Measurements from ENCODE around the gene ADA. TPM values are rescaled to one million over a fixed set of nuclear protein-coding genes. Genes with fewer than 3 reads are reported as not detected.

The ADA gene
- polyA plus RNA-seq, 1 donor (not counting 4 experiments of a cell fraction or from before 2014, with no cell fraction given): 21.4 TPM

DNA sequence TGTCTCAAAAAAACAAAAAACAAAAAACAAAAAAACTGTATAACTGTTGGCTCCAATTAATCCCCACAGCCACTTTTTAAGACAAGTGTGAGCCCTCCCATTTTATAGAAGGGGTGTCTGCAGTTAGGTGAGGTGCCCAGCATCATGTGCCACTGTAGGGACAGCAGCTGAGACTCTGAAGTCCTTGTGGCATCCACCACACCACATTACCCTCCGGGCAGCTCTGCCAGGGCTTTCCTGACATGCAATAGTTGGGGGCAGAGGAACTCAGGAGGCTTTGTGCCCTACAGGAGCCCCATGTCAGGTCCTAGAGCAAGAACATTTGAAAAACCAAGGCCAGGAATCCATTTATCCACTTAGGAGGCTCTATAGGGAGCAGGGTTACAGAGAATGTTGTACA lies 51.8 kb downstream of the ADA start:
- Histone ChIP-seq H3K4me1 (ENCODE audit: control insufficient read depth, extremely low read depth, insufficient read depth, low read length) (peaks cover 2% of the 10 kb centered on the region), H3K79me2 (ENCODE audit: control insufficient read depth, insufficient read depth, low read length) (no peaks in the 10 kb centered on the region), H3K27me3 (ENCODE audit: control insufficient read depth, extremely low read depth, insufficient read depth, low read length) (no peaks in the 10 kb centered on the region), H3K9me1 (ENCODE audit: control insufficient read depth, extremely low read depth, insufficient read depth, low read length) (no peaks in the 10 kb centered on the region), H3K9ac (ENCODE audit: control insufficient read depth, extremely low read depth, insufficient read depth, low read length) (no peak overlapping the region), H3K9me3 (ENCODE audit: control insufficient read depth, low read depth, low read length) (no peaks in the 10 kb centered on the region), H3K4me3 (ENCODE audit: control insufficient read depth in 2 of 3, extremely low read depth in 1 of 3, insufficient read depth in 2 of 3, low read depth in 1 of 3, low read length in 3 of 3) (no peak overlapping the region), H3K36me3 (ENCODE audit: control insufficient read depth in 2 of 2, extremely low read depth in 1 of 2, insufficient read depth in 2 of 2, low read length in 2 of 2) (no peaks in the 10 kb centered on the region), H3K27ac (ENCODE audit: control insufficient read depth, insufficient read depth, low read length) (no peak overlapping the region), H4K20me1 (ENCODE audit: control insufficient read depth, extremely low read depth, insufficient read depth, low read length) (no peaks in the 10 kb centered on the region), H3K4me2 (ENCODE audit: control insufficient read depth, extremely low read depth, insufficient read depth, low read depth, low read length) (no peak overlapping the region), H2AFZ (ENCODE audit: control insufficient read depth, low read length) (no peak overlapping the region)
- TF ChIP-seq EZH2 (IDR thresholded peaks at IDR 0.05; ENCODE audit: low read length): no peak
- TF ChIP-seq, protein P1, sequence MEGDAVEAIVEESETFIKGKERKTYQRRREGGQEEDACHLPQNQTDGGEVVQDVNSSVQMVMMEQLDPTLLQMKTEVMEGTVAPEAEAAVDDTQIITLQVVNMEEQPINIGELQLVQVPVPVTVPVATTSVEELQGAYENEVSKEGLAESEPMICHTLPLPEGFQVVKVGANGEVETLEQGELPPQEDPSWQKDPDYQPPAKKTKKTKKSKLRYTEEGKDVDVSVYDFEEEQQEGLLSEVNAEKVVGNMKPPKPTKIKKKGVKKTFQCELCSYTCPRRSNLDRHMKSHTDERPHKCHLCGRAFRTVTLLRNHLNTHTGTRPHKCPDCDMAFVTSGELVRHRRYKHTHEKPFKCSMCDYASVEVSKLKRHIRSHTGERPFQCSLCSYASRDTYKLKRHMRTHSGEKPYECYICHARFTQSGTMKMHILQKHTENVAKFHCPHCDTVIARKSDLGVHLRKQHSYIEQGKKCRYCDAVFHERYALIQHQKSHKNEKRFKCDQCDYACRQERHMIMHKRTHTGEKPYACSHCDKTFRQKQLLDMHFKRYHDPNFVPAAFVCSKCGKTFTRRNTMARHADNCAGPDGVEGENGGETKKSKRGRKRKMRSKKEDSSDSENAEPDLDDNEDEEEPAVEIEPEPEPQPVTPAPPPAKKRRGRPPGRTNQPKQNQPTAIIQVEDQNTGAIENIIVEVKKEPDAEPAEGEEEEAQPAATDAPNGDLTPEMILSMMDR (optimal IDR thresholded peaks at IDR 0.05 in 1 of 3, IDR thresholded peaks at IDR 0.05 in 1 of 3, conservative IDR thresholded peaks at IDR 0.05 in 1 of 3; ENCODE audit: extremely low read depth in 1 of 3, insufficient read depth in 2 of 3, low read length in 3 of 3): no peak
- DNase-seq (ENCODE audit: low read depth, low spot score) (no peak), FAIRE-seq (no peak)
- dilution Hi-C loops (cut with MboI; ENCODE audit: extremely low pct_ligation_motif_present, low sequenced_read_pairs): no loop called here

GRCh38 chr20:44598423-44599305 lies 52.8 kb downstream of the ADA start:
- no peak overlapping the region for H3K9ac ChIP-seq (ENCODE audit: control insufficient read depth, extremely low read depth, insufficient read depth, low read length)
- H3K27ac ChIP-seq (ENCODE audit: control insufficient read depth, insufficient read depth, low read length): no peak overlapping the region
- no peaks in the 10 kb centered on the region for H3K79me2 ChIP-seq (ENCODE audit: control insufficient read depth, insufficient read depth, low read length)
- no peaks in the 10 kb centered on the region for H3K9me3 ChIP-seq (ENCODE audit: control insufficient read depth, low read depth, low read length)
- no peak overlapping the region for H2AFZ ChIP-seq (ENCODE audit: control insufficient read depth, low read length)
- H4K20me1 ChIP-seq (ENCODE audit: control insufficient read depth, extremely low read depth, insufficient read depth, low read length): no peaks in the 10 kb centered on the region
- H3K9me1 ChIP-seq (ENCODE audit: control insufficient read depth, extremely low read depth, insufficient read depth, low read length): no peaks in the 10 kb centered on the region
- H3K4me3 ChIP-seq (ENCODE audit: control insufficient read depth in 2 of 3, extremely low read depth in 1 of 3, insufficient read depth in 2 of 3, low read depth in 1 of 3, low read length in 3 of 3): no peak overlapping the region
- dilution Hi-C loops (cut with MboI; ENCODE audit: extremely low pct_ligation_motif_present, low sequenced_read_pairs): no loop called here
- H3K27me3 ChIP-seq (ENCODE audit: control insufficient read depth, extremely low read depth, insufficient read depth, low read length): no peaks in the 10 kb centered on the region
- H3K4me2 ChIP-seq (ENCODE audit: control insufficient read depth, extremely low read depth, insufficient read depth, low read depth, low read length): no peak overlapping the region
- H3K4me1 ChIP-seq (ENCODE audit: control insufficient read depth, extremely low read depth, insufficient read depth, low read length): peaks cover 2% of the 10 kb centered on the region
- no peaks in the 10 kb centered on the region for H3K36me3 ChIP-seq (ENCODE audit: control insufficient read depth in 2 of 2, extremely low read depth in 1 of 2, insufficient read depth in 2 of 2, low read length in 2 of 2)
- FAIRE-seq (no peak), DNase-seq (ENCODE audit: low read depth, low spot score) (no peak)
- no peak for TF ChIP-seq EZH2 (IDR thresholded peaks at IDR 0.05; ENCODE audit: low read length)
- TF ChIP-seq, protein P1 (optimal IDR thresholded peaks at IDR 0.05 in 1 of 3, IDR thresholded peaks at IDR 0.05 in 1 of 3, conservative IDR thresholded peaks at IDR 0.05 in 1 of 3; ENCODE audit: extremely low read depth in 1 of 3, insufficient read depth in 2 of 3, low read length in 3 of 3): no peak

All from keratinocyte (primary cell).